OCI-LY1 (cell line): ENCODE data around the gene OR1F1.

Experiments used
- H2AFZ ChIP-seq: fragments of 200-600 bp; sonication (generic), shearing (Covaris generic); 2 replicates; pipeline ENCODE4 v1.6.0; 2014; ENCODE audit warnings: antibody characterized with exemption, mild to moderate bottlenecking, low read length
- H3F3A ChIP-seq: fragments of 200-600 bp; sonication (generic), shearing (Covaris generic); 2 replicates; pipeline ENCODE4 v1.6.0; 2014; ENCODE audit warnings: mild to moderate bottlenecking, antibody characterized with exemption, low read length, moderate library complexity; ENCODE audit not compliant: insufficient read depth
- H3K27ac ChIP-seq: fragments of 200-600 bp; sonication (generic); 2 replicates; pipeline ENCODE4 v1.5.1; 2014; ENCODE audit warnings: low read length, mixed run types, mild to moderate bottlenecking, low read depth; ENCODE audit not compliant: poor library complexity, severe bottlenecking
- H3K27me3 ChIP-seq: fragments of 200-600 bp; sonication (generic); 2 replicates; pipeline ENCODE4 v1.6.0; 2014; ENCODE audit warnings: antibody characterized with exemption, mild to moderate bottlenecking, low read length, moderate library complexity; ENCODE audit not compliant: insufficient read depth
- H3K36me3 ChIP-seq: fragments of 200-600 bp; sonication (generic); 2 replicates; pipeline ENCODE4 v1.6.1; 2014; ENCODE audit warnings: mild to moderate bottlenecking, antibody characterized with exemption, low read length, moderate library complexity, mixed read lengths; ENCODE audit not compliant: insufficient read depth
- H3K4me1 ChIP-seq: fragments of 200-600 bp; sonication (generic); 2 replicates; pipeline ENCODE4 v1.5.1; 2014; ENCODE audit warnings: mild to moderate bottlenecking, low read length, moderate library complexity; ENCODE audit not compliant: insufficient read depth, severe bottlenecking
- H3K4me2 ChIP-seq: fragments of 200-600 bp; sonication (generic), shearing (Covaris generic); 2 replicates; pipeline ENCODE4 v1.6.1; 2014; ENCODE audit warnings: low read length
- H3K4me3 ChIP-seq: fragments of 200-600 bp; sonication (generic); 2 replicates; pipeline ENCODE4 v1.5.1; 2014; ENCODE audit warnings: low read length, low read depth, mild to moderate bottlenecking, mixed read lengths; ENCODE audit not compliant: poor library complexity, severe bottlenecking
- H3K79me2 ChIP-seq: fragments of 200-600 bp; shearing (Covaris generic); 2 replicates; pipeline ENCODE4 v1.6.1; 2016; ENCODE audit warnings: mixed run types, low read length, mixed read lengths; ENCODE audit not compliant: insufficient read depth
- H3K9ac ChIP-seq: fragments of 200-600 bp; sonication (generic), shearing (Covaris generic); 2 replicates; pipeline ENCODE4 v1.6.1; 2014; ENCODE audit warnings: mild to moderate bottlenecking, low read length, mixed read lengths
- H3K9me2 ChIP-seq: fragments of 200-600 bp; sonication (generic), shearing (Covaris generic); 2 replicates; pipeline ENCODE4 v1.6.1; 2014; ENCODE audit warnings: low read depth, mild to moderate bottlenecking, low read length, mixed read lengths
- H3K9me3 ChIP-seq: fragments of 200-600 bp; shearing (Covaris generic); 2 replicates; pipeline ENCODE4 v1.6.1; 2014; ENCODE audit warnings: low read length, mixed read lengths
- H4K20me1 ChIP-seq: fragments of 200-600 bp; sonication (generic), shearing (Covaris generic); 2 replicates; pipeline ENCODE4 v1.6.0; 2016; ENCODE audit warnings: mild to moderate bottlenecking, low read length; ENCODE audit not compliant: insufficient read depth
- CTCF ChIP-seq: fragments of 200-600 bp; sonication (generic), shearing (Covaris generic); IDR thresholded peaks from 2 replicates; pipeline ENCODE4 v1.5.1; 2017; ENCODE audit warnings: mild to moderate bottlenecking, antibody characterized with exemption, low read length, moderate library complexity, mixed read lengths
- EZH2 ChIP-seq: fragments of 200-600 bp; sonication (generic), shearing (Covaris generic); IDR thresholded peaks from 2 replicates; pipeline ENCODE4 v1.8.0; 2017; ENCODE audit warnings: borderline replicate concordance, mixed run types, mild to moderate bottlenecking, antibody characterized with exemption, low read length, moderate library complexity, mixed read lengths

OR1F1 gene

GRCh38 chr16:3188925-3189825 is 1.2 kb downstream of the OR1F1 start:
- no peaks in the 10 kb centered on the region for H3F3A ChIP-seq
- peaks cover 24% of the 10 kb centered on the region for H3K4me1 ChIP-seq
- no peaks in the 10 kb centered on the region for H4K20me1 ChIP-seq
- H2AFZ ChIP-seq: no peak overlapping the region
- no peaks in the 10 kb centered on the region for H3K36me3 ChIP-seq
- H3K4me2 ChIP-seq: peak overlapping the region; percentile 73
- peak overlapping the region; percentile 62 for H3K4me3 ChIP-seq
- H3K27me3 ChIP-seq: no peaks in the 10 kb centered on the region; the same call in 1 of the 2 replicates
- no peaks in the 10 kb centered on the region for H3K9me3 ChIP-seq
- peak overlapping the region; percentile 19 for H3K27ac ChIP-seq
- H3K9me2 ChIP-seq: no peaks in the 10 kb centered on the region
- peak overlapping the region; percentile 48 for H3K9ac ChIP-seq
- no peaks in the 10 kb centered on the region for H3K79me2 ChIP-seq
- no peak for TF ChIP-seq EZH2

GRCh38 chr16:3189869-3190268 is 1.9 kb downstream of the OR1F1 start:
- TF ChIP-seq EZH2 (no peak), CTCF (no peak)
- Histone ChIP-seq H3K9me2 (no peaks in the 10 kb centered on the region), H3K9me3 (no peaks in the 10 kb centered on the region), H3K9ac (no peak overlapping the region), H2AFZ (no peak overlapping the region), H3K79me2 (no peaks in the 10 kb centered on the region), H3F3A (no peaks in the 10 kb centered on the region), H3K4me1 (peaks cover 24% of the 10 kb centered on the region), H4K20me1 (no peaks in the 10 kb centered on the region), H3K4me3 (peak overlapping the region; percentile 62), H3K36me3 (no peaks in the 10 kb centered on the region), H3K4me2 (peak overlapping the region; percentile 73), H3K27me3 (no peaks in the 10 kb centered on the region), H3K27ac (no peak overlapping the region)

- no peaks in the 10 kb centered on the region for H3K9me2 ChIP-seq
- no peak overlapping the region for H2AFZ ChIP-seq
- no peaks in the 10 kb centered on the region for H3K9me3 ChIP-seq
- H3F3A ChIP-seq: no peaks in the 10 kb centered on the region
- H3K4me1 ChIP-seq: peaks cover 24% of the 10 kb centered on the region
- no peaks in the 10 kb centered on the region for H3K27me3 ChIP-seq
- no peak overlapping the region for H3K27ac ChIP-seq
- H3K4me2 ChIP-seq: peak overlapping the region; percentile 73
- no peaks in the 10 kb centered on the region for H3K79me2 ChIP-seq
- peak overlapping the region; percentile 28; the same call in 1 of the 2 replicates for H3K9ac ChIP-seq
- no peaks in the 10 kb centered on the region for H4K20me1 ChIP-seq
- TF ChIP-seq CTCF (no peak), EZH2 (no peak)
- no peaks in the 10 kb centered on the region for H3K36me3 ChIP-seq
- peak overlapping the region; percentile 56 for H3K4me3 ChIP-seq
These were observed 2.9 kb downstream of the OR1F1 start for GRCh38 chr16:3190949-3191353.
